ENCODE results near the gene NELL2. TPM values are rescaled to one million over a fixed set of nuclear protein-coding genes. Genes with fewer than 3 reads are reported as not detected.

NELL2 gene
- total RNA-seq, 1 experiment from 2014 or later, result 0.80 TPM

DNA sequence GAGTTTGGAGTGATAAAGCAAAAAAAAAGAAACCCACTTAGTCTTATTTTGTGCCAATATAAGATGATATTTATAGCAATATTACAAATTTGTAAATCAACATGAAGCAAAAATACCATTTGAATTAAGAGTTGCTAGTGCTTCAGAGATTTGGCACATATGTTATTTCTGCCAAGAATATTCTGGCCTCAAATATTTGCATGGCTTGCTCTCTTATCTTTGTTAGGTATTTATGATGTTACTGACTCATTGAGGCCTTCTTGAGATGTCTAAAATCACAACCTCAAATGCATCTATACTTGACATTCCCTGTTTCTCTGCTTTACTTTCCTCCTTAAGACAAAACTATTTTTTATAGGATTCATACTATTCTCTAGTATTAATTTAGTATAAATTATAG, 301.5 kb downstream of the NELL2 start:
- H2AFZ ChIP-seq (ENCODE audit: low read length), result no peak overlapping the region
- H3K9ac ChIP-seq (ENCODE audit: low read length), result no peak overlapping the region
- H3K4me2 ChIP-seq (ENCODE audit: low read length), result no peak overlapping the region
- H3K4me3 ChIP-seq (ENCODE audit: low read length), result no peak overlapping the region
- H3K4me1 ChIP-seq (ENCODE audit: insufficient read depth, low read length), result no peaks in the 10 kb centered on the region
- H3K79me2 ChIP-seq (ENCODE audit: low read length), result no peaks in the 10 kb centered on the region
- CTCF ChIA-PET, result no interaction called here
- H3K9me2 ChIP-seq (replicated peaks; ENCODE audit: low read length), result no peaks in the 10 kb centered on the region
- H3K36me3 ChIP-seq (ENCODE audit: low read depth, low read length), result no peaks in the 10 kb centered on the region
- DNase-seq, result peak; percentile 3
- H3F3A ChIP-seq (ENCODE audit: low read length, unreplicated experiment), result no peaks in the 10 kb centered on the region
- BruUV-seq (replicated peaks), result no TSS peak
- peaks cover 7% of the 10 kb centered on the region; the same call in 1 of the 2 replicates for H3K27me3 ChIP-seq (ENCODE audit: low read length)
- no peak for ATAC-seq
- no peaks in the 10 kb centered on the region for H4K20me1 ChIP-seq (ENCODE audit: low read length)
- no peak for TF ChIP-seq EZH2 (IDR thresholded peaks at IDR 0.05; ENCODE audit: low read length, unreplicated experiment)
- TF ChIP-seq CTCF (conservative IDR thresholded peaks at IDR 0.05; ENCODE audit: low read depth, low read length), result no peak
- TF ChIP-seq EZH2phosphoT487 (IDR thresholded peaks at IDR 0.05; ENCODE audit: borderline replicate concordance, low read length), result no peak
- POLR2A ChIA-PET (ENCODE audit: unreplicated experiment), result no interaction called here
- H3K9me3 ChIP-seq (ENCODE audit: low read length), result no peaks in the 10 kb centered on the region
- H3K27ac ChIP-seq (ENCODE audit: low read length), result no peak overlapping the region
- intact Hi-C loops (cut with micrococcal nuclease), result no loop called here

DNA sequence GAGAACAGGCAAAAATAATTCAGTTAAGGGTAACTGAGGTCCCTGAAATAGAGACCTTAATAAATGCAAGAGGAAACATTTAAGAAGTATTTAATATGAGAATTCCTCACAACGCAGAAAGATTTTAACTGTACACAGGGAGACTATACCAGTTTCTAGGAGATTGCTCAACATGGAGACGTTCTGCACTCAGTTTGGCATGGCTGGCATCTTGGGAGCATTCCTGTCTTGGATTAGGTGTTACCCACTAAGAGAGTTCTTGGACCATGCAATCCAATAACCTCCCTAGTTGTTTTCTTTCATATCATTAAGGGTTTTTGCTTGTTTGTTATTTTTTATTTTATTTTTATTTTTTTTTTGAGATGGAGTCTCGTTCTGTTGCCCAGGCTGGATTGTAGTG, 302.4 kb downstream of the NELL2 start:
- no peaks in the 10 kb centered on the region for H3F3A ChIP-seq (ENCODE audit: low read length, unreplicated experiment)
- no TSS peak for BruUV-seq (replicated peaks)
- H3K9me2 ChIP-seq (replicated peaks; ENCODE audit: low read length), result no peaks in the 10 kb centered on the region
- DNase-seq (no peak), ATAC-seq (no peak)
- no peaks in the 10 kb centered on the region for H3K36me3 ChIP-seq (ENCODE audit: low read depth, low read length)
- H3K79me2 ChIP-seq (ENCODE audit: low read length), result no peaks in the 10 kb centered on the region
- H3K27ac ChIP-seq (ENCODE audit: low read length), result no peak overlapping the region
- H3K4me1 ChIP-seq (ENCODE audit: insufficient read depth, low read length), result no peaks in the 10 kb centered on the region
- TF ChIP-seq CTCF (conservative IDR thresholded peaks at IDR 0.05; ENCODE audit: low read depth, low read length) (no peak), EZH2 (IDR thresholded peaks at IDR 0.05; ENCODE audit: low read length, unreplicated experiment) (no peak), EZH2phosphoT487 (IDR thresholded peaks at IDR 0.05; ENCODE audit: borderline replicate concordance, low read length) (no peak)
- no peak overlapping the region for H2AFZ ChIP-seq (ENCODE audit: low read length)
- H4K20me1 ChIP-seq (ENCODE audit: low read length), result no peaks in the 10 kb centered on the region
- ChIA-PET POLR2A (ENCODE audit: unreplicated experiment) (no interaction called here), CTCF (no interaction called here)
- no peaks in the 10 kb centered on the region for H3K9me3 ChIP-seq (ENCODE audit: low read length)
- peaks cover 7% of the 10 kb centered on the region; the same call in 1 of the 2 replicates for H3K27me3 ChIP-seq (ENCODE audit: low read length)
- no peak overlapping the region for H3K4me2 ChIP-seq (ENCODE audit: low read length)
- intact Hi-C loops (cut with micrococcal nuclease), result no loop called here
- H3K4me3 ChIP-seq (ENCODE audit: low read length), result no peak overlapping the region
- H3K9ac ChIP-seq (ENCODE audit: low read length), result no peak overlapping the region

DNA sequence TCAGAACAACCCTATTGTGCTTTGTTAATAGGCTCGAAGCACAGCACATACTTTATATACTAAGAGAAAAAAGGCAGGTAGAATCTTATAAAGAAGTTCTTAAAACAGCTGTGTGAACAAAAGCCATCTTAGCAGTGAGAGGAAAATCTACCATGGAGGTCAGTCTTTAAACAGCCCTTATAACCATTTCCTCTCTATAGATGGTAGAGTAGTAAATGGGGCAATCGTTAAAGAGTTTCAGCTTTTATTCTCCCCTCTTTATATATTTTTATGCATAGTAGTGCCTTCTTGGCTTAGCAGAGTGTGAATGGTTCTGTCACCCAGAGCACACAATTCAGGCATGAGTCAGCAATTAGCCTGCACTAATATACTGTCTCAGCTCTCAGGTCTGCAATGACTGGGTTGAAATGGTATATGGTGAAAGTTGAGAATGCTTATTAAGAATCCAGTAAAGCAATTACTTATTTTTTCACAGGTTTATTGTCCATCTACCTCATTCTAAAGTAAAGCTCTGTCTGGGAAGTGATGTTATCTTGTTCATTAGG, 305.0 kb downstream of the NELL2 start:
- Histone ChIP-seq H3K27me3 (ENCODE audit: low read length) (peaks cover 10% of the 10 kb centered on the region; the same call in 1 of the 2 replicates), H3K27ac (ENCODE audit: low read length) (no peak overlapping the region), H3K9me3 (ENCODE audit: low read length) (no peaks in the 10 kb centered on the region), H3K79me2 (ENCODE audit: low read length) (no peaks in the 10 kb centered on the region), H3K4me1 (ENCODE audit: insufficient read depth, low read length) (no peaks in the 10 kb centered on the region), H3F3A (ENCODE audit: low read length, unreplicated experiment) (no peaks in the 10 kb centered on the region), H3K4me3 (ENCODE audit: low read length) (no peak overlapping the region), H3K36me3 (ENCODE audit: low read depth, low read length) (no peaks in the 10 kb centered on the region), H2AFZ (ENCODE audit: low read length) (no peak overlapping the region), H3K4me2 (ENCODE audit: low read length) (no peak overlapping the region), H3K9me2 (replicated peaks; ENCODE audit: low read length) (no peaks in the 10 kb centered on the region), H4K20me1 (ENCODE audit: low read length) (no peaks in the 10 kb centered on the region), H3K9ac (ENCODE audit: low read length) (no peak overlapping the region)
- BruUV-seq (replicated peaks), result no TSS peak
- ChIA-PET CTCF (no interaction called here), POLR2A (ENCODE audit: unreplicated experiment) (no interaction called here)
- ATAC-seq (no peak), DNase-seq (no peak)
- TF ChIP-seq EZH2 (IDR thresholded peaks at IDR 0.05; ENCODE audit: low read length, unreplicated experiment), result no peak
- TF ChIP-seq CTCF (conservative IDR thresholded peaks at IDR 0.05; ENCODE audit: low read depth, low read length), result no peak
- no peak for TF ChIP-seq EZH2phosphoT487 (IDR thresholded peaks at IDR 0.05; ENCODE audit: borderline replicate concordance, low read length)
- intact Hi-C loops (cut with micrococcal nuclease), result no loop called here
